H1 (cell line): Measurements from ENCODE around the gene RTN4. TPM values are rescaled to one million over a fixed set of nuclear protein-coding genes. Genes with fewer than 3 reads are reported as not detected.

ENCODE experiments used
- CTCF ChIA-PET: fragments of 300-600 bp; sonication (Branson Sonifier 250); formaldehyde crosslinking; loops from one replicate; lab custom pipeline; 2021; ENCODE audit not compliant: partially characterized antibody; lab: Charles Lee
- POLR2A ChIA-PET: fragments of 300-600 bp; sonication (Branson Sonifier 250); formaldehyde crosslinking; loops from one replicate; lab custom pipeline; 2021; ENCODE audit warnings: inconsistent platforms; ENCODE audit not compliant: partially characterized antibody; lab: Charles Lee
- DNase-seq, 2 experiments: peaks; one replicate each; pipeline versions ENCODE4 v3.0.0 to v3.0.0-alpha.2; 2010 to 2022; ENCODE audit warnings: low spot score in 2 of 2, low read depth in 1 of 2, mixed read lengths in 1 of 2
- FAIRE-seq: peaks from 2 replicates; lab custom pipeline; 2011; peaks lifted over from hg19 to GRCh38; lab: Jason Lieb, UNC
- H2AFZ ChIP-seq: 2 replicates; pipeline ENCODE4 v1.8.1; 2012; ENCODE audit warnings: low read length, inconsistent platforms
- H2AK5ac ChIP-seq: 2 replicates; pipeline ENCODE4 v1.6.1; 2013; ENCODE audit warnings: low read depth, low read length
- H2BK120ac ChIP-seq: replicated peaks from 2 replicates; pipeline ENCODE3; 2013; ENCODE audit warnings: low read depth, low read length, inconsistent platforms
- H2BK12ac ChIP-seq: 2 replicates; pipeline ENCODE4 v1.6.1; 2013; ENCODE audit warnings: low read depth, low read length
- H2BK15ac ChIP-seq: 2 replicates; pipeline ENCODE4 v1.6.1; 2013; ENCODE audit warnings: low read length
- H2BK20ac ChIP-seq: 2 replicates; pipeline ENCODE4 v1.6.1; 2013; ENCODE audit warnings: low read length
- H2BK5ac ChIP-seq: 2 replicates; pipeline ENCODE4 v1.6.1; 2013; ENCODE audit warnings: low read depth, low read length
- H3K14ac ChIP-seq: 2 replicates; pipeline ENCODE4 v1.6.1; 2013; ENCODE audit warnings: inconsistent platforms; ENCODE audit not compliant: insufficient read length
- H3K18ac ChIP-seq: 2 replicates; pipeline ENCODE4 v1.6.1; 2013; ENCODE audit warnings: low read length; ENCODE audit errors: extremely low read depth
- H3K23ac ChIP-seq: 2 replicates; pipeline ENCODE4 v1.6.1; 2013; ENCODE audit warnings: inconsistent platforms; ENCODE audit not compliant: insufficient read length
- H3K23me2 ChIP-seq: 2 replicates; pipeline ENCODE4 v1.6.1; 2013; ENCODE audit warnings: low read depth, low read length
- H3K27ac ChIP-seq: 2 replicates; pipeline ENCODE4 v1.6.1; 2011; ENCODE audit warnings: low read depth, low read length, inconsistent platforms
- H3K27me3 ChIP-seq, 4 experiments: replicated peaks in 1 of 4; 1 replicate in 1 of 4; 2 replicates in 3 of 4; pipeline versions ENCODE4 v1.6.1 to v1.8.1; 2011 to 2013; ENCODE audit warnings: low read length in 3 of 4, mild to moderate bottlenecking in 3 of 4, inconsistent platforms in 2 of 4, mixed read lengths in 2 of 4, moderate library complexity in 1 of 4; ENCODE audit not compliant: control insufficient read depth in 3 of 4, insufficient read depth in 3 of 4; ENCODE audit errors: extremely low read depth in 1 of 4
- H3K36me3 ChIP-seq, 4 experiments: 2 replicates each; pipeline versions ENCODE4 v1.6.1 to v1.8.1; 2011 to 2013; ENCODE audit warnings: mild to moderate bottlenecking in 4 of 4, low read length in 3 of 4, moderate library complexity in 2 of 4, control low read depth in 1 of 4, inconsistent platforms in 1 of 4; ENCODE audit not compliant: insufficient read depth in 4 of 4, control insufficient read depth in 2 of 4
- H3K4ac ChIP-seq: replicated peaks from 2 replicates; pipeline ENCODE3; 2013; ENCODE audit warnings: low read length, low read depth, mixed read lengths, inconsistent platforms; ENCODE audit not compliant: insufficient read length
- H3K4me1 ChIP-seq, 4 experiments: replicated peaks in 1 of 4; 1 replicate in 1 of 4; 2 replicates in 3 of 4; pipeline versions ENCODE4 v1.6.1 to v1.8.1; 2011 to 2013; ENCODE audit warnings: low read length in 3 of 4, inconsistent platforms in 2 of 4, mixed read lengths in 1 of 4; ENCODE audit not compliant: insufficient read depth in 4 of 4, control insufficient read depth in 3 of 4
- H3K4me2 ChIP-seq, 2 experiments: 2 replicates each; pipeline versions ENCODE4 v1.6.1 to v1.8.1; 2011 to 2013; ENCODE audit warnings: low read depth in 2 of 2, low read length in 2 of 2, control low read depth in 1 of 2, inconsistent platforms in 1 of 2, mild to moderate bottlenecking in 1 of 2; ENCODE audit not compliant: insufficient read depth in 1 of 2
- H3K4me3 ChIP-seq, 4 experiments: fragments of 200-600, 300-600 bp in 1 of 4; sonication (generic), shearing (Covaris generic), sonication (Bioruptor Twin) in 1 of 4; 2 replicates each; pipeline versions ENCODE4 v1.5.1 to v1.8.1; 2011 to 2016; ENCODE audit warnings: low read length in 4 of 4, low read depth in 3 of 4, control low read depth in 2 of 4, inconsistent platforms in 2 of 4, mild to moderate bottlenecking in 2 of 4, mixed read lengths in 1 of 4, moderate library complexity in 1 of 4; ENCODE audit not compliant: insufficient read depth in 2 of 4; ENCODE audit errors: extremely low read depth in 1 of 4
- H3K56ac ChIP-seq: replicated peaks from 2 replicates; pipeline ENCODE3; 2013; ENCODE audit warnings: low read depth, mild to moderate bottlenecking, mixed read lengths, low read length, inconsistent platforms; ENCODE audit not compliant: insufficient read length
- H3K79me1 ChIP-seq: 2 replicates; pipeline ENCODE4 v1.6.1; 2013; ENCODE audit warnings: low read depth, low read length, control low read depth
- H3K79me2 ChIP-seq, 2 experiments: 2 replicates each; pipeline versions ENCODE4 v1.6.1 to v1.8.1; 2012 to 2013; ENCODE audit warnings: low read length in 2 of 2, mild to moderate bottlenecking in 2 of 2, inconsistent platforms in 1 of 2; ENCODE audit not compliant: insufficient read depth in 2 of 2, control insufficient read depth in 1 of 2
- H3K9ac ChIP-seq, 4 experiments: replicated peaks in 1 of 4; 1 replicate in 1 of 4; 2 replicates in 3 of 4; pipeline versions ENCODE4 v1.6.1 to v1.8.1; 2011 to 2013; ENCODE audit warnings: low read depth in 3 of 4, low read length in 3 of 4, control low read depth in 2 of 4, mild to moderate bottlenecking in 2 of 4, moderate library complexity in 2 of 4, inconsistent platforms in 1 of 4; ENCODE audit errors: extremely low read depth in 1 of 4
- H3K9me3 ChIP-seq, 2 experiments: 2 replicates each; pipeline versions ENCODE4 v1.6.1 to v1.8.1; 2012 to 2013; ENCODE audit warnings: mild to moderate bottlenecking in 2 of 2, moderate library complexity in 2 of 2, control low read depth in 1 of 2, inconsistent platforms in 1 of 2, low read depth in 1 of 2, low read length in 1 of 2, mixed read lengths in 1 of 2; ENCODE audit not compliant: insufficient read depth in 2 of 2
- H4K20me1 ChIP-seq, 2 experiments: replicated peaks in 1 of 2; 2 replicates each; pipeline versions ENCODE3 to v1.8.1; 2011 to 2013; ENCODE audit warnings: inconsistent platforms in 2 of 2, low read length in 2 of 2, mild to moderate bottlenecking in 1 of 2; ENCODE audit not compliant: insufficient read depth in 2 of 2, control insufficient read depth in 1 of 2
- H4K5ac ChIP-seq: 2 replicates; pipeline ENCODE4 v1.6.1; 2013; ENCODE audit warnings: low read length, low read depth, mixed read lengths, inconsistent platforms; ENCODE audit not compliant: insufficient read length
- H4K8ac ChIP-seq: 2 replicates; pipeline ENCODE4 v1.8.0; 2013; ENCODE audit warnings: mild to moderate bottlenecking, moderate library complexity, low read length, inconsistent platforms; ENCODE audit not compliant: insufficient read depth; ENCODE audit errors: extremely low read depth
- H4K91ac ChIP-seq: replicated peaks from 2 replicates; pipeline ENCODE3; 2013; ENCODE audit warnings: low read length, mixed read lengths, inconsistent platforms; ENCODE audit not compliant: insufficient read length
- BCL11A ChIP-seq, 2 experiments: IDR thresholded peaks; one replicate each; pipeline ENCODE4 v1.6.1; 2011; ENCODE audit warnings: low read depth in 2 of 2, low read length in 2 of 2, mild to moderate bottlenecking in 2 of 2
- HDAC2 ChIP-seq, 2 experiments: fragments of 300-600 bp in 1 of 2; sonication (generic) in 1 of 2; IDR thresholded peaks; 2 replicates each; pipeline ENCODE4 v1.6.1; 2011 to 2012; ENCODE audit warnings: low read depth in 2 of 2, low read length in 2 of 2, mild to moderate bottlenecking in 2 of 2, moderate library complexity in 2 of 2, borderline replicate concordance in 1 of 2, inconsistent platforms in 1 of 2
- JUN ChIP-seq: IDR thresholded peaks from 2 replicates; pipeline ENCODE4 v1.6.1; 2011; ENCODE audit warnings: low read depth, mild to moderate bottlenecking, improper control_type of control experiment, low read length
- KDM5A ChIP-seq: fragments of 200-600 bp; IDR thresholded peaks from 2 replicates; pipeline ENCODE4 v1.7.1; 2012; ENCODE audit warnings: mild to moderate bottlenecking, low read length, inconsistent platforms, mixed read lengths
- NRF1 ChIP-seq: IDR thresholded peaks from 2 replicates; pipeline ENCODE4 v1.6.1; 2011; ENCODE audit warnings: mild to moderate bottlenecking, low read depth, low read length, improper control_type of control experiment
- RAD21 ChIP-seq, 2 experiments: IDR thresholded peaks in 1 of 2; conservative IDR thresholded peaks in 1 of 2; 2 replicates each; pipeline ENCODE4 v1.6.1; 2011; ENCODE audit warnings: low read depth in 2 of 2, low read length in 2 of 2, improper control_type of control experiment in 1 of 2, inconsistent platforms in 1 of 2, mild to moderate bottlenecking in 1 of 2, moderate library complexity in 1 of 2
- RBBP5 ChIP-seq: IDR thresholded peaks from 2 replicates; pipeline ENCODE4 v1.7.1; 2012; ENCODE audit warnings: low read depth, mild to moderate bottlenecking, inconsistent platforms, low read length, moderate library complexity, borderline replicate concordance
- RFX5 ChIP-seq: IDR thresholded peaks from 2 replicates; pipeline ENCODE4 v1.6.1; 2011; ENCODE audit warnings: low read depth, low read length, improper control_type of control experiment, borderline replicate concordance
- RXRA ChIP-seq: IDR thresholded peaks from 2 replicates; pipeline ENCODE4 v1.6.1; 2011; ENCODE audit warnings: low read depth, mild to moderate bottlenecking, low read length, moderate library complexity; ENCODE audit not compliant: insufficient read depth
- TAF7 ChIP-seq: optimal IDR thresholded peaks from 2 replicates; pipeline ENCODE3; 2011; ENCODE audit warnings: low read depth, mild to moderate bottlenecking, inconsistent platforms, low read length, moderate library complexity, borderline replicate concordance
- WGBS, 2 experiments: shearing (Covaris generic) in 1 of 2; methylation state at CpG; one replicate each; pipeline versions ENCODE4 v1.1.6 to v1.1.7; 2013 to 2015; ENCODE audit warnings: low lambda C conversion rate in 2 of 2, mixed read lengths in 2 of 2, inconsistent platforms in 1 of 2, low coverage in 1 of 2, missing lambda C conversion rate in 1 of 2; ENCODE audit not compliant: insufficient replicate concordance in 2 of 2, insufficient coverage in 1 of 2, insufficient read length in 1 of 2; ENCODE audit errors: extremely low coverage in 1 of 2, missing lambda C conversion rate in 1 of 2; 5-methylcytosine and 5-hydroxymethylcytosine counted together
- polyA plus RNA-seq, 7 experiments: library from polyadenylated mRNA; depleted of rRNA in 3 of 7; stranded (reverse) in 5 of 7; unstranded in 2 of 7; fragments of >200 nt in 5 of 7; fragments of 200-250 nt in 2 of 7; gene quantifications; 1 replicate in 5 of 7; 2 replicates in 1 of 7; 4 replicates in 1 of 7; pipeline versions ENCODE4 v1.2.1 to v1.2.3, GENCODE V29; 2011 to 2013; ENCODE audit warnings: missing spikeins in 2 of 7, mixed read lengths in 2 of 7
- total RNA-seq: library from RNA; stranded (reverse); fragmentation: NEBNext Ultra II Directional; extraction: Animal tissue kit (Norgen Biotek cat#: 25700); gene quantifications from 2 replicates; pipeline ENCODE4 v1.2.1, GENCODE V29; 2021

RTN4 gene
- total and polyA plus RNA-seq, 2 of the 8 experiments (the other 6 are each of a cell fraction or from before 2014, with no cell fraction given) = 179 to 242 TPM

DNA sequence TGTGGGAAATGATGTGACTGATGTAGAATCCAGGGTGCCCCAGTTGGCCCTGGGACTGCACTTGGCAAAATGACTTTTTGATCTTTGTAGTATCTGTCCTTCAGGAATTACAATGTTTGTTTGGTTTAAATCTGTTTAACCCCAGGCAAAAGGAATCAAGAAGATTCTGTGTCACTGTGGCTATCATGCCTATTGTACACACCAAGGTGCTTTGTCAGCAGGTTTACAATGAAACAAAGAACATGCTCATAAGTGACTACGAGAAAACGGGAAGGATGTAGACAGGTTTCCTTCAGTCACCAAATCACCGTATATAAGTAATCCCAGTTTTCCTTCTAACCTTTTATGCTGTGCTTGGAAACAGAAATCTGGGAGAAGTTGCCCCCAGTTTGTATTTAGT lies 109.5 kb downstream of the RTN4 start:
- H3K4me3 ChIP-seq = no peak overlapping the region
- 82% methylated on average over 3 of the region's 3 CpGs; no CpG with 5 or more reads in 1 of the 2 experiments for WGBS, 2 experiments

More for the DNA sequence above, 109.5 kb downstream of the RTN4 start:
- Histone ChIP-seq H3K18ac (no peak overlapping the region), H3K56ac (no peak overlapping the region), H3K9me3 (no peaks in the 10 kb centered on the region; a peak in 1 of 4 replicates), H2BK12ac (no peak overlapping the region), H4K8ac (no peak overlapping the region), H4K5ac (no peak overlapping the region), H2BK20ac (no peak overlapping the region), H3K27ac (no peak overlapping the region), H3K4me1 (no peaks in the 10 kb centered on the region), H4K91ac (no peak overlapping the region), H3K36me3 (no peaks in the 10 kb centered on the region), H3K4me2 (no peak overlapping the region), H2AFZ (no peak overlapping the region), H4K20me1 (no peaks in the 10 kb centered on the region)
- FAIRE-seq = no peak
- POLR2A ChIA-PET = no interaction called here
- CTCF ChIA-PET = interaction anchor here (1.3 kb wide), 1 partner anchor 102 kb away, joined by 3 read pairs; no protein-coding TSS in a partner anchor
- TF ChIP-seq RXRA (no peak), JUN (no peak), NRF1 (no peak), BCL11A (IDR thresholded peaks at IDR 0.05; ENCODE audit: low read depth in 2 of 2, low read length in 2 of 2) (no peak), RFX5 (no peak), RBBP5 (no peak), HDAC2 (IDR thresholded peaks at IDR 0.05; ENCODE audit: borderline replicate concordance in 1 of 2, low read depth in 2 of 2, low read length in 2 of 2) (no peak), RAD21 (IDR thresholded peaks at IDR 0.05 in 1 of 2, conservative IDR thresholded peaks at IDR 0.05 in 1 of 2; ENCODE audit: low read depth in 2 of 2, low read length in 2 of 2) (no peak), TAF7 (no peak), KDM5A (no peak)
- TF ChIP-seq, all 59 proteins: peak for 0
- Histone ChIP-seq H2BK15ac (no peak overlapping the region), H2BK120ac (no peak overlapping the region), H2AK5ac (no peak overlapping the region), H3K79me1 (no peaks in the 10 kb centered on the region), H3K23me2 (no peaks in the 10 kb centered on the region), H3K79me2 (no peaks in the 10 kb centered on the region), H3K27me3 (no peaks in the 10 kb centered on the region), H3K23ac (no peak overlapping the region), H3K4ac (no peak overlapping the region), H3K9ac (no peak overlapping the region), H3K14ac (no peak overlapping the region), H2BK5ac (no peak overlapping the region)
- DNase-seq = no peak
